HFF-Myc (cell line): ENCODE measurements around the gene TACO1.

ENCODE experiments used
- DNase-seq: peaks from one replicate; pipeline ENCODE4 v3.0.0-alpha.2; 2011; ENCODE audit warnings: low read depth; ENCODE audit errors: extremely low read depth
- H3K4me3 ChIP-seq: replicated peaks from 2 replicates; pipeline ENCODE4 v1.5.1; 2011; ENCODE audit warnings: low read depth, mild to moderate bottlenecking, control low read depth, low read length
- TF ChIP-seq, protein P1 (sequence below): IDR thresholded peaks from 2 replicates; pipeline ENCODE4 v1.5.1; 2012; ENCODE audit warnings: mild to moderate bottlenecking, low read depth, low read length, control low read depth; ENCODE audit errors: missing control alignments

The TACO1 gene

DNA sequence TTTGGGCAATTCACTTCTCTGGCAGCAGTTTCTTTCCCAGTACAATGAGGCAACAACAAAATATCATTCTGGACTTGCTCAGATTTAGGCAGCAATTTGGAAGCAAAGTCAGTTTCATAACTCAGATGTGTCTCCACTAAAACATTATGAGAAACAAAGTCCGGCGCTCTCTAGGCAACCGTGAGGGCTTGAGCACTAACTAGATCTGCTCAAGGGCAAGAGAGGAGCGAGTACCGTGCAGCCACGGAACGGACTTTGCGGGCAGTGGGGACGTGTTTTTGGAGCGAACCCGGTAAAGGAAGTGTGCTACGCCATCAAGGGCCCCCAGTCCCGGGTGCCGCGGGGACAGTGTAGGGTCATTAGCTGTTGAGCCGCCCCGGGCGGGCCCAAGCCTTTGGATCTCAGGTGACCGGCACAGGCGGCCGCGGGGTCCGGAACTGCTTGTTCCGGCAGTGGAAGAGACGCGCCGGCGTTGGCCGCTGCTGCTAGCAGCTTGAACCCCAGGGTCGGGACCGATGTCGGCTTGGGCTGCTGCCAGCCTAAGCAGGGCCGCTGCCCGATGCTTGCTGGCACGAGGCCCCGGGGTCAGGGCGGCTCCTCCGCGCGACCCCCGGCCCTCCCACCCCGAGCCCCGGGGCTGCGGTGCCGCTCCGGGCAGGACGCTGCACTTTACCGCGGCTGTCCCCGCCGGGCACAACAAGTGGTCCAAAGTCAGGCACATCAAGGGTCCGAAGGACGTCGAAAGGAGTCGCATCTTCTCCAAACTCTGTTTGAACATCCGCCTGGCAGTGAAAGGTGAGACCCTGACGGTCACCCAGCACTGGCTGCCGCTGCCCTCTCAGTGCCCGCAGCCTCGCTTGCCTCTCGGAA lies at the start of gene TACO1:
TACO1 (plus strand) TSS at position 327 of the 870 bp plus-strand sequence; CDS start at position 516, 189 bp downstream.
- TF ChIP-seq, protein P1, sequence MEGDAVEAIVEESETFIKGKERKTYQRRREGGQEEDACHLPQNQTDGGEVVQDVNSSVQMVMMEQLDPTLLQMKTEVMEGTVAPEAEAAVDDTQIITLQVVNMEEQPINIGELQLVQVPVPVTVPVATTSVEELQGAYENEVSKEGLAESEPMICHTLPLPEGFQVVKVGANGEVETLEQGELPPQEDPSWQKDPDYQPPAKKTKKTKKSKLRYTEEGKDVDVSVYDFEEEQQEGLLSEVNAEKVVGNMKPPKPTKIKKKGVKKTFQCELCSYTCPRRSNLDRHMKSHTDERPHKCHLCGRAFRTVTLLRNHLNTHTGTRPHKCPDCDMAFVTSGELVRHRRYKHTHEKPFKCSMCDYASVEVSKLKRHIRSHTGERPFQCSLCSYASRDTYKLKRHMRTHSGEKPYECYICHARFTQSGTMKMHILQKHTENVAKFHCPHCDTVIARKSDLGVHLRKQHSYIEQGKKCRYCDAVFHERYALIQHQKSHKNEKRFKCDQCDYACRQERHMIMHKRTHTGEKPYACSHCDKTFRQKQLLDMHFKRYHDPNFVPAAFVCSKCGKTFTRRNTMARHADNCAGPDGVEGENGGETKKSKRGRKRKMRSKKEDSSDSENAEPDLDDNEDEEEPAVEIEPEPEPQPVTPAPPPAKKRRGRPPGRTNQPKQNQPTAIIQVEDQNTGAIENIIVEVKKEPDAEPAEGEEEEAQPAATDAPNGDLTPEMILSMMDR: no peak
- DNase-seq: peak; percentile 67
- peak within 1 kb of the TSS; percentile 82 for H3K4me3 ChIP-seq

DNA sequence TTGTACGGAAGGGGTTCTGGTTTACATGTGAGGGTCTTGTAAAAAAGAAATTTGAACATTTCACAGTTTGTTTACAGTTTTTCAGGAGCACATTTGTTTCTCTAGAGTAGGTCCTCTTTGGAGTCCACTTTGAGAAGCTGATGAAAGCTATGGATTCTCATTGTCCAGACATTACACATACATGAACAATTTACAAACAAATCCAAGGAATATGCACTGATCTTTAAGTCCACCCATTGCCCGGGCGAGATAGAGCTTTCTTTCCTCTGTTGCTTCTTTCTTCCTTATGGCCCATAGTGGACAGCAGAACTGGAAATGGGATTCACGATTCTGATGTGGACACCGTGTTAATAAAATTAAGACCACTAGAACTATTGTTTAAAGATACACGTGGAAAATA lies 48.5 kb upstream of the TACO1 start:
- TF ChIP-seq, protein P1: no peak
- H3K4me3 ChIP-seq: peak overlapping the region; percentile 98
- DNase-seq: no peak

DNA sequence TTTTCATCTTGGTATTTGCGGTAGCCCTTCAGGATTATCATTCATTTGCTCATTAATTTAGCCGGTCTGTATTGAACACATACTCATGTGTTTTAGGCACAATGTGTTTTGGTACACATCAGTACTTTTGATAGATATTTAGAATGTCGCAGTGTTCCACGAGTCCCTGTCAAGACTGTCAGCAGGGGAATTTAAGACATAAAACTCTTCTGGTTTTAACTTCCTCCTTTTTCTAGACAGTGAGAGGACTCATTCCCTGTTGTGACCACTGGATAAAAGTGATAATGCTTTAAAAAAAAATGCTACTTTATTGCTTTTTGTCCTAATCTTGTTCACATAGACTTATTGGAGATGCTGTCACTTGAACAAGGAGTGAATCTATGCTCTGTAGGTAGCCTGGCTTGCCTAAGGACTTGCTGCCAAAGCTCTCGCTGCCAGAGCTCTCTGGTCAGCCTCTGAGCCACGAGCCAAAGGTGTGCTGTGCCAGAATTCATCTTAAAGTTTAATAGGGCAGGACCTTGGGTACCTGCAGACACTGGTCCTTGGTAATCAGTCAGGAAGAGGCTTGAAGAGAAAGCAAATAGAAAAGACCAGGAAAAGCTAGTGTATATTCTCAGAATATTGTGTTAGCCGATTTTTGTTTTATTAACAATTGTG lies 45.1 kb upstream of the TACO1 start:
- TF ChIP-seq, protein P1: no peak
- no peak overlapping the region for H3K4me3 ChIP-seq
- no peak for DNase-seq

DNA sequence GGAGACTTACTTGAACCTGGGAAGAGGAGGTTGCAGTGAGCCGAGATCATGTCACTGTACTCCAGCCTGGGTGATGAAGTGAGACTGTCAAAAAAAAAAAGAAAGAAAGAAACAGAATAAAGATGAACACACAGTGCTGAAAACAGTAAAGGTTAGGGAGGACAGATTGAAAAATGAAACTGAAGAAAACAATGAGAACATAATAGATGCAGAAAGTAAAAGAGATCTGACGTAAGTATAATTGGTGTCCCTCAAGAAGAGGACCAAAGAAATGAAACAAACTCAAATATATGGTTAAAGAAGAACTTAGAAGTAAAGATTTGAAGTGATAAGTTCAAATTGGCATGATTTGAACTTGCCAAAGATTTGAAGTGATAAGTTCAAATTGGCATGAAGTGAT lies 43.3 kb upstream of the TACO1 start:
- TF ChIP-seq, protein P1: no peak
- H3K4me3 ChIP-seq: no peak overlapping the region
- DNase-seq: no peak

DNA sequence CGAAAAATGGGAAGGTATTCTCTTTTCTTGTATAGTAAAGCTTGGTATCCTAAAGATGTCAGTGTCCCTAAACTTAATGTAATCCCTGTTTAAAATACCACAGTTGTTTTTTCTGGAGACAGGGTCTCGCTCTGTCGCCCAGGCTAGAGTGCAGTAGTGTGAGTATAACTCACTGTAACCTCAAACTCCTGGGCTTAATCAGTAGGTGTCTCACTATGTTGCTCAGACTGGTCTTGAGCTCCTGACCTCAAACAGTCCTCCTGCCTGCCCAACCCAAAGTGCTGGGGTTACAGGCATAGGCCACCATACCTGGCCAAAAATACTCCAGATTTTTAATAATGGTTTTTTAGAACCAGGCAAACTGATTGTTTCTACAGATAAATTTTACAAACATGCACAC lies 42.3 kb upstream of the TACO1 start:
- no peak overlapping the region for H3K4me3 ChIP-seq
- no peak for DNase-seq
- TF ChIP-seq, protein P1: no peak

DNA sequence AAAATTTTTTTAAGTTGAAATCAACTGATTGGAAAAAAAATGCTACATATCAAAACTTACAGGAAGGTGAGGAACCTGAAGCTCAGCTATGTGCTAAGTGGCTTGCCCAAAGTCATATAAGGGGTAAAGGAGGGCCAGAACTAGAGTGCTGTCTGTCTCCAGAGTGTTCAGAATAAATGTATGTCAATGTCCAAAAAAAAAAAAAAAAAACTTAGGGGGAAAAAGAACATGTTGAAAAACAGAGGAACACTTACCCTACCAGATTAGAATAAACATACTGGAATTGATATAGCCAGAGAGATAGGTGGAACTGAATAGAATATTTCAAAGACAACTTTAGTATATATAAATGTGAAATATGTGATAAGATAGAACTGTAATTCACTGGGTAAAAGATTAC lies 38.9 kb upstream of the TACO1 start:
- H3K4me3 ChIP-seq: no peak overlapping the region
- DNase-seq: no peak
- TF ChIP-seq, protein P1: no peak
